Tibial nerve (tissue), 4 donors: ENCODE results near the gene BNC2.

Experiments
- CTCF ChIP-seq, 5 experiments: fragments of 200-600 bp in 3 of 5; fragments of 450-650 bp in 2 of 5; sonication (generic) in 3 of 5; IDR thresholded peaks; one replicate each; pipeline ENCODE4 v1.5.1; 2016 to 2019; ENCODE audit warnings: antibody characterized with exemption in 5 of 5, mild to moderate bottlenecking in 3 of 5, moderate library complexity in 2 of 5
- EP300 ChIP-seq, 2 donors: sonication (generic); formaldehyde crosslinking; IDR thresholded peaks; one replicate each; pipeline ENCODE4 v1.6.1; 2017; ENCODE audit warnings: antibody characterized with exemption in 2 of 2, mild to moderate bottlenecking in 1 of 2

- no peak for TF ChIP-seq CTCF (IDR thresholded peaks at IDR 0.05)
- TF ChIP-seq EP300 (IDR thresholded peaks at IDR 0.05) = no peak
These were observed 150.1 kb downstream of the BNC2 start for GRCh38 chr9:16720386-16720785.
